Measurements from ENCODE around the gene CYP3A5.

DNA sequence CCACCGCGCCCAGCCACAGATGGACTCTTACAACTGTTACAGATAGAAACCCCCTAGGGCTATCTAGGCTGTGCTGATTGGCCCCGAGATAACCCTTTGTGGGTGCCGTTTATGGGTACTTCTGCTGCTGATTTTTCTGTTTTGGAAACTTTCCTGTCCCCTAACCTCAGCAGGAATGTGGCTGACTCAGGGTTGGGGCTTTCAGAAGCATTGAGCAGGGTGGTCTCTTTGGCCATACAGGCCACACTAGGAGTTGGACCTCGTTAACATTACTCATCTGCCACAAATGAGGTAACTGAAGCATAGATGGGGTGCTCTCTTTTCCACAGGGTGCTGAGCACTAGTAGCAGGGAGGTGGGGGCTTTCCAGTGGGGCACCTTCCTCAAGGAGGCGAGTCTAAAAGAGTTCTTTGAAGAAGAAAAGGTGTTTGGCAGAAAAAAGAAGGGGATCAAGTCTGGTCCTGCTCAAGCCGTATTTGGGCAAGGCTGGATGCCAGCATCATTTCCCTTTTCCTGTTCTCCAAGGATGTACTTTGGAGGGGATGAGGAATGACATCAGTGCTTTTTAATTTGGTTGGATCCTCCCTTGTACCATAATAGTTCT, 56.6 kb downstream of the CYP3A5 start:
- no peak for TF ChIP-seq HDAC1 (CRISPR knock-in tag; IDR thresholded peaks at IDR 0.05)
- TF ChIP-seq, protein P1, sequence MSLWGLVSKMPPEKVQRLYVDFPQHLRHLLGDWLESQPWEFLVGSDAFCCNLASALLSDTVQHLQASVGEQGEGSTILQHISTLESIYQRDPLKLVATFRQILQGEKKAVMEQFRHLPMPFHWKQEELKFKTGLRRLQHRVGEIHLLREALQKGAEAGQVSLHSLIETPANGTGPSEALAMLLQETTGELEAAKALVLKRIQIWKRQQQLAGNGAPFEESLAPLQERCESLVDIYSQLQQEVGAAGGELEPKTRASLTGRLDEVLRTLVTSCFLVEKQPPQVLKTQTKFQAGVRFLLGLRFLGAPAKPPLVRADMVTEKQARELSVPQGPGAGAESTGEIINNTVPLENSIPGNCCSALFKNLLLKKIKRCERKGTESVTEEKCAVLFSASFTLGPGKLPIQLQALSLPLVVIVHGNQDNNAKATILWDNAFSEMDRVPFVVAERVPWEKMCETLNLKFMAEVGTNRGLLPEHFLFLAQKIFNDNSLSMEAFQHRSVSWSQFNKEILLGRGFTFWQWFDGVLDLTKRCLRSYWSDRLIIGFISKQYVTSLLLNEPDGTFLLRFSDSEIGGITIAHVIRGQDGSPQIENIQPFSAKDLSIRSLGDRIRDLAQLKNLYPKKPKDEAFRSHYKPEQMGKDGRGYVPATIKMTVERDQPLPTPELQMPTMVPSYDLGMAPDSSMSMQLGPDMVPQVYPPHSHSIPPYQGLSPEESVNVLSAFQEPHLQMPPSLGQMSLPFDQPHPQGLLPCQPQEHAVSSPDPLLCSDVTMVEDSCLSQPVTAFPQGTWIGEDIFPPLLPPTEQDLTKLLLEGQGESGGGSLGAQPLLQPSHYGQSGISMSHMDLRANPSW (CRISPR knock-in tag; IDR thresholded peaks at IDR 0.05; ENCODE audit: borderline replicate concordance) = no peak
- TF ChIP-seq, protein P2, sequence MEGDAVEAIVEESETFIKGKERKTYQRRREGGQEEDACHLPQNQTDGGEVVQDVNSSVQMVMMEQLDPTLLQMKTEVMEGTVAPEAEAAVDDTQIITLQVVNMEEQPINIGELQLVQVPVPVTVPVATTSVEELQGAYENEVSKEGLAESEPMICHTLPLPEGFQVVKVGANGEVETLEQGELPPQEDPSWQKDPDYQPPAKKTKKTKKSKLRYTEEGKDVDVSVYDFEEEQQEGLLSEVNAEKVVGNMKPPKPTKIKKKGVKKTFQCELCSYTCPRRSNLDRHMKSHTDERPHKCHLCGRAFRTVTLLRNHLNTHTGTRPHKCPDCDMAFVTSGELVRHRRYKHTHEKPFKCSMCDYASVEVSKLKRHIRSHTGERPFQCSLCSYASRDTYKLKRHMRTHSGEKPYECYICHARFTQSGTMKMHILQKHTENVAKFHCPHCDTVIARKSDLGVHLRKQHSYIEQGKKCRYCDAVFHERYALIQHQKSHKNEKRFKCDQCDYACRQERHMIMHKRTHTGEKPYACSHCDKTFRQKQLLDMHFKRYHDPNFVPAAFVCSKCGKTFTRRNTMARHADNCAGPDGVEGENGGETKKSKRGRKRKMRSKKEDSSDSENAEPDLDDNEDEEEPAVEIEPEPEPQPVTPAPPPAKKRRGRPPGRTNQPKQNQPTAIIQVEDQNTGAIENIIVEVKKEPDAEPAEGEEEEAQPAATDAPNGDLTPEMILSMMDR (CRISPR knock-in tag; IDR thresholded peaks at IDR 0.05) = no peak
- TF ChIP-seq, protein P3, sequence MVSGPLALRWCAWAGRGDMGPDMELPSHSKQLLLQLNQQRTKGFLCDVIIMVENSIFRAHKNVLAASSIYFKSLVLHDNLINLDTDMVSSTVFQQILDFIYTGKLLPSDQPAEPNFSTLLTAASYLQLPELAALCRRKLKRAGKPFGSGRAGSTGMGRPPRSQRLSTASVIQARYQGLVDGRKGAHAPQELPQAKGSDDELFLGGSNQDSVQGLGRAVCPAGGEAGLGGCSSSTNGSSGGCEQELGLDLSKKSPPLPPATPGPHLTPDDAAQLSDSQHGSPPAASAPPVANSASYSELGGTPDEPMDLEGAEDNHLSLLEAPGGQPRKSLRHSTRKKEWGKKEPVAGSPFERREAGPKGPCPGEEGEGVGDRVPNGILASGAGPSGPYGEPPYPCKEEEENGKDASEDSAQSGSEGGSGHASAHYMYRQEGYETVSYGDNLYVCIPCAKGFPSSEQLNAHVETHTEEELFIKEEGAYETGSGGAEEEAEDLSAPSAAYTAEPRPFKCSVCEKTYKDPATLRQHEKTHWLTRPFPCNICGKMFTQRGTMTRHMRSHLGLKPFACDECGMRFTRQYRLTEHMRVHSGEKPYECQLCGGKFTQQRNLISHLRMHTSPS (CRISPR knock-in tag; IDR thresholded peaks at IDR 0.05; ENCODE audit: low read depth) = no peak
- TF ChIP-seq RBFOX2 (IDR thresholded peaks at IDR 0.05; ENCODE audit: low read depth, low read length) = no peak
- TF ChIP-seq NFE2L2 (IDR thresholded peaks at IDR 0.05; ENCODE audit: low read length) = no peak
- TF ChIP-seq CHD4 (IDR thresholded peaks at IDR 0.05; ENCODE audit: borderline replicate concordance, low read length) = no peak
- TF ChIP-seq ZNF883 (CRISPR knock-in tag; IDR thresholded peaks at IDR 0.05; ENCODE audit: not compliant biosample characterization) = no peak
- TF ChIP-seq POLR2A (IDR thresholded peaks at IDR 0.05; ENCODE audit: insufficient read depth in 1 of 2, low read depth in 2 of 2, low read length in 2 of 2) = no peak
- TF ChIP-seq NCOA5 (CRISPR knock-in tag; IDR thresholded peaks at IDR 0.05) = no peak

Data from HepG2 (cell line).